HEK293 (cell line): ENCODE data around the gene SMAD2.

Source experiments
- CTCF ChIA-PET: fragments of 350-600 bp; formaldehyde crosslinking; extraction: SDS; loops from one replicate; lab custom pipeline; 2021; ENCODE audit warnings: antibody characterized with exemption; lab: Yijun Ruan, JAX
- POLR2A ChIA-PET: fragments of 300-600 bp; formaldehyde crosslinking; extraction: SDS; loops from one replicate; lab custom pipeline; 2020; ENCODE audit warnings: antibody characterized with exemption, inconsistent platforms; lab: Yijun Ruan, JAX
- H3K27ac ChIP-seq: fragments of 200-500 bp; sonication (Bioruptor generic); 2 replicates; pipeline ENCODE4 v1.5.1; 2014; ENCODE audit warnings: low read depth, low read length, control low read depth, inconsistent platforms; ENCODE audit errors: extremely low read depth
- H3K36me3 ChIP-seq, 2 experiments: fragments of 200-500 bp in 1 of 2; sonication (Bioruptor generic) in 1 of 2; 1 replicate in 1 of 2; 2 replicates in 1 of 2; pipeline ENCODE4 v1.5.1; 2014 to 2017; ENCODE audit warnings: inconsistent platforms in 2 of 2, low read length in 2 of 2; ENCODE audit not compliant: control insufficient read depth in 2 of 2, insufficient read depth in 1 of 2
- H3K4me1 ChIP-seq: fragments of 200-500 bp; sonication (Bioruptor generic); 2 replicates; pipeline ENCODE4 v1.5.1; 2014; ENCODE audit warnings: mild to moderate bottlenecking, low read length, inconsistent platforms; ENCODE audit not compliant: control insufficient read depth, insufficient read depth
- H3K4me3 ChIP-seq: 2 replicates; pipeline ENCODE4 v1.5.1; 2011; ENCODE audit warnings: low read depth, mild to moderate bottlenecking, control low read depth, low read length, moderate library complexity
- H3K9me3 ChIP-seq: fragments of 200-500 bp; sonication (Bioruptor generic); 2 replicates; pipeline ENCODE4 v1.5.1; 2014; ENCODE audit warnings: low read depth, low read length, inconsistent platforms; ENCODE audit not compliant: control insufficient read depth, insufficient read depth
- BCL11A ChIP-seq: fragments of 450-650 bp; formaldehyde crosslinking; IDR thresholded peaks from 2 replicates; pipeline ENCODE4 v1.5.1; 2016; ENCODE audit warnings: low read depth, missing biosample characterization, missing genetic modification characterization
- BCL11B ChIP-seq: fragments of 450-650 bp; formaldehyde crosslinking; IDR thresholded peaks from 2 replicates; pipeline ENCODE4 v1.5.1; 2016; ENCODE audit warnings: low read depth, missing biosample characterization, missing genetic modification characterization
- GLIS2 ChIP-seq: fragments of 450-650 bp; formaldehyde crosslinking; IDR thresholded peaks from 2 replicates; pipeline ENCODE4 v1.5.1; 2016; ENCODE audit warnings: missing biosample characterization, missing genetic modification characterization
- HOXD13 ChIP-seq: sonication (generic); formaldehyde crosslinking; IDR thresholded peaks from 2 replicates; pipeline ENCODE4 v1.8.0; 2022; ENCODE audit warnings: missing genetic modification reagents, borderline replicate concordance
- KLF10 ChIP-seq: fragments of 450-650 bp; IDR thresholded peaks from 2 replicates; pipeline ENCODE4 v1.5.1; 2018; ENCODE audit warnings: missing biosample characterization, mild to moderate bottlenecking, missing genetic modification characterization
- KLF16 ChIP-seq: fragments of 450-650 bp; formaldehyde crosslinking; IDR thresholded peaks from 2 replicates; pipeline ENCODE4 v1.5.1; 2017; ENCODE audit warnings: missing biosample characterization, missing genetic modification characterization
- MEIS1 ChIP-seq: sonication (generic); formaldehyde crosslinking; IDR thresholded peaks from 2 replicates; pipeline ENCODE4 v1.8.1; 2022; ENCODE audit warnings: missing genetic modification reagents, mild to moderate bottlenecking, borderline replicate concordance
- MYNN ChIP-seq: fragments of 450-650 bp; formaldehyde crosslinking; IDR thresholded peaks from 2 replicates; pipeline ENCODE4 v1.5.1; 2016; ENCODE audit warnings: missing biosample characterization, missing genetic modification characterization, borderline replicate concordance
- PRDM4 ChIP-seq: fragments of 450-650 bp; formaldehyde crosslinking; IDR thresholded peaks from 2 replicates; pipeline ENCODE4 v1.5.1; 2017; ENCODE audit warnings: missing biosample characterization, missing genetic modification characterization
- RBAK ChIP-seq: fragments of 450-650 bp; formaldehyde crosslinking; IDR thresholded peaks from 2 replicates; pipeline ENCODE4 v1.5.1; 2016; ENCODE audit warnings: missing biosample characterization, missing genetic modification characterization
- SALL2 ChIP-seq: fragments of 450-650 bp; formaldehyde crosslinking; IDR thresholded peaks from 2 replicates; pipeline ENCODE4 v1.5.0; 2017; ENCODE audit warnings: missing biosample characterization, mild to moderate bottlenecking, missing genetic modification characterization, borderline replicate concordance
- TCF7L2 ChIP-seq: IDR thresholded peaks from 2 replicates; pipeline ENCODE4 v1.6.1; 2011; ENCODE audit warnings: low read depth, mild to moderate bottlenecking, inconsistent platforms, low read length, moderate library complexity, borderline replicate concordance
- WT1 ChIP-seq: fragments of 450-650 bp; formaldehyde crosslinking; IDR thresholded peaks from 2 replicates; pipeline ENCODE4 v1.5.1; 2016; ENCODE audit warnings: missing biosample characterization, missing genetic modification characterization
- ZBTB1 ChIP-seq: fragments of 450-650 bp; formaldehyde crosslinking; IDR thresholded peaks from 2 replicates; pipeline ENCODE4 v1.5.1; 2016; ENCODE audit warnings: missing biosample characterization, missing genetic modification characterization
- ZIC2 ChIP-seq: fragments of 450-650 bp; formaldehyde crosslinking; IDR thresholded peaks from 2 replicates; pipeline ENCODE4 v1.5.1; 2016; ENCODE audit warnings: missing biosample characterization, missing genetic modification characterization
- ZNF155 ChIP-seq: fragments of 450-650 bp; formaldehyde crosslinking; IDR thresholded peaks from 2 replicates; pipeline ENCODE4 v1.5.1; 2016; ENCODE audit warnings: missing biosample characterization, missing genetic modification characterization
- ZNF169 ChIP-seq: fragments of 450-650 bp; formaldehyde crosslinking; IDR thresholded peaks from 2 replicates; pipeline ENCODE4 v1.5.1; 2016; ENCODE audit warnings: missing biosample characterization, missing genetic modification characterization
- ZNF175 ChIP-seq: fragments of 450-650 bp; formaldehyde crosslinking; IDR thresholded peaks from 2 replicates; pipeline ENCODE4 v1.5.1; 2016; ENCODE audit warnings: missing biosample characterization, missing genetic modification characterization
- ZNF23 ChIP-seq: fragments of 450-650 bp; formaldehyde crosslinking; IDR thresholded peaks from 2 replicates; pipeline ENCODE4 v1.5.1; 2016; ENCODE audit warnings: missing biosample characterization, missing genetic modification characterization, borderline replicate concordance
- ZNF48 ChIP-seq: fragments of 450-650 bp; formaldehyde crosslinking; IDR thresholded peaks from 2 replicates; pipeline ENCODE4 v1.5.1; 2016; ENCODE audit warnings: missing biosample characterization, missing genetic modification characterization
- ZNF610 ChIP-seq: fragments of 450-650 bp; formaldehyde crosslinking; IDR thresholded peaks from 2 replicates; pipeline ENCODE4 v1.5.1; 2016; ENCODE audit warnings: missing biosample characterization, missing genetic modification characterization, borderline replicate concordance
- ZNF747 ChIP-seq: fragments of 450-650 bp; formaldehyde crosslinking; IDR thresholded peaks from 2 replicates; pipeline ENCODE4 v1.5.1; 2016; ENCODE audit warnings: missing biosample characterization, missing genetic modification characterization
- ZNF776 ChIP-seq: fragments of 450-650 bp; formaldehyde crosslinking; IDR thresholded peaks from 2 replicates; pipeline ENCODE4 v1.5.0; 2017; ENCODE audit warnings: missing biosample characterization, missing genetic modification characterization, borderline replicate concordance

The SMAD2 gene

DNA sequence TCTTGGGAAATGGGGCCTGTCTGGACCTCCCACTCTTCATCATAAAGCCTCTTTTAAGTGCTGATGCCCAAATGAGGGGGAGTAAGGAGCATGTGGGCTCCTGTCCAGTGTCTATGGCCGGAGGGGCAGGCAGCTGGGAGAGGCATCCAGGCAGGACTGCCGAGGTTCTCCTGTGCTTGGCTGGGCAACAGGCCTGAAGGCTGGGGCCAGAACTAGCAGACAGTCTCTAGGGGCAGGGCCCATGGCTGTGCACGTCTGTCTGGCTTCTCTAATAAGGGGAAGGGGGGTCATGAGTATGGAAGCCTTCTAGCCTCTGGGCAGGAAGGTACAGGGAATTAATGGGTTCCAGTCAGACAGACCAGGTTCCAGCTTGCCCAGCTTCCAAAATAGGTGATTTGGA lies 128.6 kb downstream of the SMAD2 start:
- CTCF ChIA-PET = no interaction called here
- TF ChIP-seq ZNF747 (tag by site-specific recombination) = no peak
- no peak for TF ChIP-seq ZBTB1 (tag by site-specific recombination)
- TF ChIP-seq ZNF23 (tag by site-specific recombination) = no peak
- no peak for TF ChIP-seq WT1
- no peak for TF ChIP-seq ZNF610
- no peak for TF ChIP-seq ZIC2
- no peak for TF ChIP-seq HOXD13 (CRISPR knock-in tag)

DNA sequence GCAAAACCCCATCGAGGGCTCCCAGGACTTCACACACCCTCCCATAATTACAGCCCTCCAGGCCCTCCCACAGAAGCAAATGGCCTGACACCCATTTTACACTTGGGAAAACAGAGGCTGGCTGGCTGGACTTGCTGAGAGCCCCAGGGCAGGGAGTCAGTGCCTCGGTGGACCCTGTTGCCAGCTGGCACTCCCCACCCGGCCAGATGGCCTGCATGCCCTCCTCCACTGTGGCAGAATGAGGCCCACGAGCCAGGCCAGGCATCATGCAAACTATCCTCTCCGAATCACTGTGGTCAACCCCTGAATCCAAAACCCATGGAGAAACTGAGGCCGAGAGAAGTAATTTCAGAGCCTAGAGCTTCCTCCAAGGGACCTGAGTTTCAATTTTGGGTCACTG lies 129.7 kb downstream of the SMAD2 start:
- Histone ChIP-seq H3K4me3 (no peak overlapping the region), H3K4me1 (no peaks in the 10 kb centered on the region), H3K9me3 (no peaks in the 10 kb centered on the region), H3K36me3 (no peaks in the 10 kb centered on the region), H3K27ac (no peak overlapping the region)
- CTCF ChIA-PET = interaction anchor here (0.9 kb wide), 1 partner anchor 21 kb away, joined by 3 read pairs; no protein-coding TSS in a partner anchor
- TF ChIP-seq SALL2 (tag by site-specific recombination) (no peak), BCL11B (tag by site-specific recombination) (no peak)
- POLR2A ChIA-PET = no interaction called here

More for the DNA sequence above, 128.6 kb downstream of the SMAD2 start:
- Histone ChIP-seq H3K36me3 (no peaks in the 10 kb centered on the region), H3K4me1 (no peaks in the 10 kb centered on the region), H3K27ac (no peak overlapping the region), H3K4me3 (no peak overlapping the region), H3K9me3 (no peaks in the 10 kb centered on the region)
- POLR2A ChIA-PET = no interaction called here

GRCh38 chr18:47800248-47800647 lies 130.2 kb downstream of the SMAD2 start:
- Histone ChIP-seq H3K36me3 (no peaks in the 10 kb centered on the region), H3K27ac (no peak overlapping the region), H3K4me3 (no peak overlapping the region), H3K4me1 (no peaks in the 10 kb centered on the region), H3K9me3 (no peaks in the 10 kb centered on the region)
- TF ChIP-seq ZNF175 (tag by site-specific recombination) = no peak
- TF ChIP-seq KLF10 (tag by site-specific recombination) = no peak
- TF ChIP-seq KLF16 (tag by site-specific recombination) = no peak
- TF ChIP-seq ZNF48 (tag by site-specific recombination) = no peak
- TF ChIP-seq MEIS1 (CRISPR knock-in tag) = no peak
- no peak for TF ChIP-seq GLIS2
- TF ChIP-seq ZNF776 = no peak
- TF ChIP-seq ZNF155 (tag by site-specific recombination) = no peak
- no peak for TF ChIP-seq BCL11A (tag by site-specific recombination)
- no peak for TF ChIP-seq PRDM4 (tag by site-specific recombination)
- no peak for TF ChIP-seq TCF7L2
- no peak for TF ChIP-seq ZNF169 (tag by site-specific recombination)
- TF ChIP-seq RBAK (tag by site-specific recombination) = no peak
- TF ChIP-seq MYNN (tag by site-specific recombination) = no peak
- POLR2A ChIA-PET = no interaction called here
- CTCF ChIA-PET = interaction anchor here (0.6 to 0.9 kb wide), 3 partner anchors 20 to 222 kb away, joined by 3 to 4 read pairs (median 4); no protein-coding TSS in a partner anchor
